Ovary (tissue), 9 donors: ENCODE results near the gene UGT3A1. TPM values are rescaled to one million over a fixed set of nuclear protein-coding genes. Genes with fewer than 3 reads are reported as not detected.

ENCODE experiments used
- DNase-seq, 5 donors: peaks; one replicate each; pipeline ENCODE4 v3.0.0-alpha.2; 2019 to 2020
- H3K27ac ChIP-seq, 2 donors: fragments of 200-600 bp; one replicate each; pipeline versions ENCODE4 v1.5.1 to v1.8.0; 2019 to 2022
- H3K27me3 ChIP-seq: fragments of 200-600 bp; one replicate; pipeline ENCODE4 v1.8.0; 2022
- H3K36me3 ChIP-seq: fragments of 200-600 bp; sonication (generic); one replicate; pipeline ENCODE4 v1.5.1; 2019
- H3K4me1 ChIP-seq: one replicate; pipeline ENCODE4 v1.8.1; 2013; ENCODE audit warnings: mild to moderate bottlenecking, moderate library complexity; ENCODE audit not compliant: insufficient read depth
- H3K4me3 ChIP-seq: fragments of 200-600 bp; sonication (generic); one replicate; pipeline ENCODE4 v1.5.1; 2017
- H3K9me3 ChIP-seq, 2 donors: fragments of 200-600 bp in 1 of 2; sonication (generic) in 1 of 2; one replicate each; pipeline versions ENCODE4 v1.5.1 to v1.8.1; 2013 to 2019; ENCODE audit warnings: mild to moderate bottlenecking in 1 of 2, moderate library complexity in 1 of 2
- EP300 ChIP-seq: sonication (generic); formaldehyde crosslinking; IDR thresholded peaks from one replicate; pipeline ENCODE4 v1.6.1; 2017; ENCODE audit warnings: antibody characterized with exemption
- POLR2A ChIP-seq: fragments of 450-650 bp; IDR thresholded peaks from one replicate; pipeline ENCODE4 v1.6.1; 2017; ENCODE audit warnings: antibody characterized with exemption, mild to moderate bottlenecking, moderate library complexity
- WGBS, 3 donors: extraction: QIAGEN DNeasy Blood & Tissue Kit in 1 of 3; methylation state at CpG; one replicate each; pipeline versions ENCODE4 v1.1.5 to v1.1.7; 2013 to 2017; 5-methylcytosine and 5-hydroxymethylcytosine counted together
- intact Hi-C, 4 donors: fragments of 100-400 bp; cut with DNase I; formaldehyde crosslinking; loops; one replicate each; pipeline versions ENCODE4 v1.11.0 to v1.15.1; 2022 to 2023
- polyA plus RNA-seq, 2 donors: library from polyadenylated mRNA; stranded (reverse); fragments of 200-250 nt in 1 of 2; fragments of 350-450 nt in 1 of 2; fragmentation: Illumina TruSeq in 1 of 2; extraction: RNeasy Lipid Tissue Mini Kit (QIAGEN cat#74804) in 1 of 2; gene quantifications; one replicate each; pipeline ENCODE4 v1.2.3, GENCODE V29; 2013 to 2014
- total RNA-seq, 7 donors: library from RNA; depleted of rRNA in 2 of 7; stranded (reverse); fragments of >200 nt in 2 of 7; fragmentation: NEBNext Ultra II Directional in 3 of 7; extraction: Animal tissue kit (Norgen Biotek cat#: 25700) in 3 of 7; gene quantifications; one replicate each; pipeline versions ENCODE4 v1.1.0 to v1.2.4, GENCODE V29; 2016 to 2023
- TF ChIP-seq, protein P1 (sequence below), 3 donors: fragments of 450-650 bp in 2 of 3; fragments of 200-600 bp in 1 of 3; IDR thresholded peaks; one replicate each; pipeline versions ENCODE4 v1.5.1 to v1.8.0; 2016 to 2022; ENCODE audit warnings: antibody characterized with exemption in 3 of 3, mild to moderate bottlenecking in 1 of 3
- donor health status: DM: no; HTN: no; CAD: no; lungs with moderate emphysema.
- donor health status: DM: no; HTN: no; CAD: no.
- donor health status: Bipolar disorder and iron deficiency.
- donor health status: DM: yes; HTN: yes; CAD: no.
- donor health status: DM: no; HTN: no; CAD: no.
- donor health status: DM: yes; HTN: yes; CAD: no.

UGT3A1 gene
- total and polyA plus RNA-seq, 9 donors = not detected

DNA sequence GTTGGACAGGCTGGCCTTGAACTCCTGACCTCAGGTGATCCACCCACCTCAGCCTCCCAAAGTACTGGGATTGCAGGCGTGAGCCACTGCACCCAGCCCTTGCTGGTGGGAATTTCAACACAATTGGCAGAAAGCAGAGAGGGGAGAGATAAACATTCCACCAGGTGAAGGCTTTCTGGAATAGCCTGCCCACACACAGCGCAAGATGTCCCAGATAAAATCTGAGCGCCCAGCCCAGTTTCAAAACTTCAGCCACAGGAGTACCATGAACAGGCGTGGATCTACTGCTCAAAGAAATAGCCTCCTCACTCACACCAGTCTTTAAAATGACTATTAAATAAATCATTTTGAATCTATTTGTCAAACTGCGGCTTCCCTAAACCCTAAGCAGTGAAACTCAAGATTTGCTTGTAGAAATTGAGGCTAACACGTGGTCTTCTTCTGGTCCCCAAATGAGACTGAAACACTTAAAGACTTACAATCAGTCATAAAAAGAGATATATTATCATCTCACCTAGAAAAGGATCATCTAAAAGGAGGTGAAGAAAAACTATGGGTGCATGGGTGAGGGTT is 87.5 kb downstream of the UGT3A1 start:
- H3K27me3 ChIP-seq = no peaks in the 10 kb centered on the region
- TF ChIP-seq, protein P1, sequence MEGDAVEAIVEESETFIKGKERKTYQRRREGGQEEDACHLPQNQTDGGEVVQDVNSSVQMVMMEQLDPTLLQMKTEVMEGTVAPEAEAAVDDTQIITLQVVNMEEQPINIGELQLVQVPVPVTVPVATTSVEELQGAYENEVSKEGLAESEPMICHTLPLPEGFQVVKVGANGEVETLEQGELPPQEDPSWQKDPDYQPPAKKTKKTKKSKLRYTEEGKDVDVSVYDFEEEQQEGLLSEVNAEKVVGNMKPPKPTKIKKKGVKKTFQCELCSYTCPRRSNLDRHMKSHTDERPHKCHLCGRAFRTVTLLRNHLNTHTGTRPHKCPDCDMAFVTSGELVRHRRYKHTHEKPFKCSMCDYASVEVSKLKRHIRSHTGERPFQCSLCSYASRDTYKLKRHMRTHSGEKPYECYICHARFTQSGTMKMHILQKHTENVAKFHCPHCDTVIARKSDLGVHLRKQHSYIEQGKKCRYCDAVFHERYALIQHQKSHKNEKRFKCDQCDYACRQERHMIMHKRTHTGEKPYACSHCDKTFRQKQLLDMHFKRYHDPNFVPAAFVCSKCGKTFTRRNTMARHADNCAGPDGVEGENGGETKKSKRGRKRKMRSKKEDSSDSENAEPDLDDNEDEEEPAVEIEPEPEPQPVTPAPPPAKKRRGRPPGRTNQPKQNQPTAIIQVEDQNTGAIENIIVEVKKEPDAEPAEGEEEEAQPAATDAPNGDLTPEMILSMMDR (IDR thresholded peaks at IDR 0.05) = no peak
- TF ChIP-seq POLR2A (no peak), EP300 (no peak)
- no peaks in the 10 kb centered on the region for H3K9me3 ChIP-seq
- no peak overlapping the region for H3K27ac ChIP-seq
- no peak for DNase-seq
- no peaks in the 10 kb centered on the region for H3K36me3 ChIP-seq
- WGBS, 3 donors = 91 to 93% (median 91%) methylated on average over 6 of the region's 6 CpGs
- no peaks in the 10 kb centered on the region for H3K4me1 ChIP-seq
- intact Hi-C loops = no loop called here
- no peak overlapping the region for H3K4me3 ChIP-seq

DNA sequence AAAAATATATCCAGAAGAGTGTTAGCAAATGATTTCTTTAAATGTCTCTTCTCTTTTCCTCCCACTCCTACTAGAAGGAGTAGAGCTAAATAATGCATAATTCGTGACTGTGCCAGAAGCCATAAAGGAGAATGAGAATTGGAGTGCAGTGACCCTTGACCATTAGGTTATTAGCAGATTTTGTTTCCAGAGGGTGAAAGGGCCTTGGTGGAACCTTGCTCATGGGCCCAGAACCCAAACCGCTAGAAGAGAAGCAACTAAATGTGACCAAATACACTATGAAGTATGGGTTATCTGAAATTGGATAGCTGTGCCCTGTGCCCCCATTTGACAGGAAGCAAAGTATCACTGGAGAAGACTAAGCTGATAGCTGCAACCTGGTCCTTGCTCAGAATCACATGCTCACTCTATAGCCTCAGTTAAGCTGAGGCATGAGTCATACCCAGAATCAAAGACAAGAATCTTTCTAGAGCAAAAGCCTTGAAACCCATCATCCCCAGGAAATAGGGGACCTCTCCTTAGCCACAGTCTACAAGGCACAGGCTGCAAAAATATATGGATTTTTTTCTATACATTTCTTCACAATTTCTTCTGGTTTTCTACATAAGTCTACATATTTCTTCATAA is 89.0 kb downstream of the UGT3A1 start:
- Histone ChIP-seq H3K27ac (no peak overlapping the region), H3K27me3 (no peaks in the 10 kb centered on the region), H3K4me1 (no peaks in the 10 kb centered on the region), H3K4me3 (no peak overlapping the region), H3K36me3 (no peaks in the 10 kb centered on the region), H3K9me3 (no peaks in the 10 kb centered on the region)
- intact Hi-C loops = no loop called here
- no peak for DNase-seq
- TF ChIP-seq POLR2A (no peak), EP300 (no peak)
- TF ChIP-seq, protein P1 (IDR thresholded peaks at IDR 0.05) = no peak
- 47 to 62% (median 53%) methylated on average over 2 of the region's 2 CpGs for WGBS, 3 donors

Other genes with a start within 250 kb of the UGT3A1 start
- 1 to 10 TPM in 5 of 7 donors, under 1 TPM in 2; 0.28 to 3.7 (median 3.2) TPM for gene IL7R, start 134.5 kb downstream of the UGT3A1 start, total RNA-seq
- 10 to 100 TPM in 1 of 2 donors, 1 to 10 TPM in 1; 1.5 to 11.3 TPM for gene IL7R, start 134.5 kb downstream of the UGT3A1 start, polyA plus RNA-seq
- gene CAPSL, start 52.8 kb downstream of the UGT3A1 start, total RNA-seq = 10 to 100 TPM in 1 of 7 donors, 1 to 10 TPM in 3, under 1 TPM in 1, not detected in 2; 0.85 to 28.8 (median 1.8) TPM
- not detected for gene CAPSL, start 52.8 kb downstream of the UGT3A1 start, polyA plus RNA-seq
- gene UGT3A2, start 75.5 kb upstream of the UGT3A1 start, total RNA-seq = not detected
- gene UGT3A2, start 75.5 kb upstream of the UGT3A1 start, polyA plus RNA-seq = under 1 TPM in 1 of 2 donors, not detected in 1; 0.23 TPM
- 1 to 10 TPM; 5.4 to 8.8 (median 6.3) TPM for gene LMBRD2, start 160.5 kb upstream of the UGT3A1 start, total RNA-seq
- 1 to 10 TPM; 2.0 to 6.5 TPM for gene LMBRD2, start 160.5 kb upstream of the UGT3A1 start, polyA plus RNA-seq
- gene SKP2, start 160.7 kb upstream of the UGT3A1 start, total RNA-seq = 10 to 100 TPM in 4 of 7 donors, 1 to 10 TPM in 3; 7.9 to 15.4 (median 13.7) TPM
- 1 to 10 TPM; 4.5 to 10.0 TPM for gene SKP2, start 160.7 kb upstream of the UGT3A1 start, polyA plus RNA-seq